ENCODE results near the gene ARID3A. TPM values are rescaled to one million over a fixed set of nuclear protein-coding genes. Genes with fewer than 3 reads are reported as not detected.
A peak's percentile ranks its signal among the peaks of the same experiment; 100 is the strongest.

ARID3A gene
- total RNA-seq, 2 donors from 2014 or later, result 121 to 124 TPM

DNA sequence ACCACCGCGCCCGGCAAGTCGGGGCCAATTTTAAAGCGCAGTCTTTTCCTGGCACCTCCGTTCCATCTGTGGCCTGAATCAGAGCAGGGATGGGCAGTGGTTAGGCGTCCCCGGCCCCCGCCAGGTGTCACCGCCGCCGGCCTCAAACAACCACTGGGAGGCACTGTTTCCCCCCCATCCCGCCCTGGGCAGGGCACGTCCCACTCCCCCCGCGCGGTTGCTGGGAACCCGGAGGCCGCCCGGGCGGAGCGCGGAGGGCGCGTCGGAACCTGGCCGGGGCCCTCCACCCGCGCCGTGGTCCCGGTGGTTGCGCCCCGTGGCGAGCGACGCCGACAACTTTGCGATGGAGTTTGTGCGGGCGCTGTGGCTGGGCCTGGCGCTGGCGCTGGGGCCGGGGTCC, 74.3 kb downstream of the ARID3A start, which contains the start of gene GRIN3B:
Gene GRIN3B (plus strand): TSS at position 325 of the 400 bp plus-strand sequence. CDS start 19 bp downstream, at position 344.
- peak within 1 kb of the TSS; percentile 45 for H3K4me3 Mint-ChIP-seq
- Histone ChIP-seq H3K4me3 (ENCODE audit: low read length) (no peak within 1 kb of the TSS), H3K9ac (ENCODE audit: extremely low read depth, low read length, poor library complexity, severe bottlenecking) (no peak within 1 kb of the TSS), H3K27ac (ENCODE audit: low read depth, low read length) (no peak within 1 kb of the TSS), H3K9me3 (ENCODE audit: control insufficient read depth, low read length) (no peaks in the 10 kb centered on the region), H3K36me3 (ENCODE audit: control insufficient read depth, insufficient read depth, low read length) (no peaks in the 10 kb centered on the region), H3K27me3 (ENCODE audit: control insufficient read depth, insufficient read depth, low read length, poor library complexity, severe bottlenecking) (peaks cover 53% of the 10 kb centered on the region), H3K4me1 (ENCODE audit: control insufficient read depth, insufficient read depth, low read length) (no peaks in the 10 kb centered on the region)
- H3K36me3 Mint-ChIP-seq (ENCODE audit: low read depth), result no peaks in the 10 kb centered on the region
- TF ChIP-seq, protein P1, sequence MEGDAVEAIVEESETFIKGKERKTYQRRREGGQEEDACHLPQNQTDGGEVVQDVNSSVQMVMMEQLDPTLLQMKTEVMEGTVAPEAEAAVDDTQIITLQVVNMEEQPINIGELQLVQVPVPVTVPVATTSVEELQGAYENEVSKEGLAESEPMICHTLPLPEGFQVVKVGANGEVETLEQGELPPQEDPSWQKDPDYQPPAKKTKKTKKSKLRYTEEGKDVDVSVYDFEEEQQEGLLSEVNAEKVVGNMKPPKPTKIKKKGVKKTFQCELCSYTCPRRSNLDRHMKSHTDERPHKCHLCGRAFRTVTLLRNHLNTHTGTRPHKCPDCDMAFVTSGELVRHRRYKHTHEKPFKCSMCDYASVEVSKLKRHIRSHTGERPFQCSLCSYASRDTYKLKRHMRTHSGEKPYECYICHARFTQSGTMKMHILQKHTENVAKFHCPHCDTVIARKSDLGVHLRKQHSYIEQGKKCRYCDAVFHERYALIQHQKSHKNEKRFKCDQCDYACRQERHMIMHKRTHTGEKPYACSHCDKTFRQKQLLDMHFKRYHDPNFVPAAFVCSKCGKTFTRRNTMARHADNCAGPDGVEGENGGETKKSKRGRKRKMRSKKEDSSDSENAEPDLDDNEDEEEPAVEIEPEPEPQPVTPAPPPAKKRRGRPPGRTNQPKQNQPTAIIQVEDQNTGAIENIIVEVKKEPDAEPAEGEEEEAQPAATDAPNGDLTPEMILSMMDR (conservative IDR thresholded peaks at IDR 0.05), result peak; percentile 91
- peaks cover 4% of the 10 kb centered on the region for H3K4me1 Mint-ChIP-seq
- H3K27me3 Mint-ChIP-seq (ENCODE audit: insufficient read depth), result peaks cover 55% of the 10 kb centered on the region
- H3K9me3 Mint-ChIP-seq, result no peaks in the 10 kb centered on the region
- 3 to 5% methylated on average over 6 to 43 of the region's 43 CpGs for WGBS, 2 experiments (ENCODE audit: insufficient coverage in 1 of 2, insufficient read length in 1 of 2)
- peak; percentile 95 for DNase-seq
- no peak within 1 kb of the TSS for H3K27ac Mint-ChIP-seq

DNA sequence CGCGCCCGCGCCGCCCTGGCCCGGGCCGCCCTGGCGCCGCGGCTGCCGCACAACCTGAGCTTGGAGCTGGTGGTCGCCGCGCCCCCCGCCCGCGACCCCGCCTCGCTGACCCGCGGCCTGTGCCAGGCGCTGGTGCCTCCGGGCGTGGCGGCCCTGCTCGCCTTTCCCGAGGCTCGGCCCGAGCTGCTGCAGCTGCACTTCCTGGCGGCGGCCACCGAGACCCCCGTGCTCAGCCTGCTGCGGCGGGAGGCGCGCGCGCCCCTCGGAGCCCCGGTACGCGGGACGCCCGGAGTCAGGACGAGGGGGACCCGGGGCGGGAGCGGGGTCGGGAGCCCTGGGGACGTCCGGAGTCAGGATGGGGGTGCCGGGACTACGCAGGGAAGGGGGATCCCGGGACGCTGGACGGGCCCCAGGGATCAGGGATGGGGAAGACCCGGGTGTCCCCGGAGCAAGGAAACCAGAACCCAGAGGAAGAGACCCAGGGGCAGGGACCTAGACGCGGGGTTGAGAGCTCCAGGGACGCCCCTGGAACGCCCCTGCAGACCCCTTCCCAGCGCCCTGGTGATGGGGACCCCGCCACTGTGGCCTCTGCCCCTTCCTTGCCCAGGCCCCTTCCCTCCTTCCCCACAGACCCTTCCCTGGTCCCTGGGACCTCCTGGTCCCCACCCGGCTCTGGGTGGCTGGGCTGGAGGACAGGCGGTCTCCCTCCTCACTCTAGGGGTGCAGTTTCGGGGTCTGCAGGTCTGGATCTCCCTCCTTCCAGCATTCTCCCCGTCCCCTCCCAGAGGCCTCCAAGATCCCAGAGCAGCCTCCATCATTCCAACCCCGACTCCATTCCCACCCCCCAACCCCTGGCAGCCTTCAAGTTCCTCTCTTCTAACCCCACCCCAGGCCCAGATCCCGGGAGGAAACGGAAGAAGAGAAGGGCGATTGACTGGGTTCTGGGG, 75.0 kb downstream of the ARID3A start:
- no peaks in the 10 kb centered on the region for H3K36me3 Mint-ChIP-seq (ENCODE audit: low read depth)
- peaks cover 53% of the 10 kb centered on the region for H3K27me3 Mint-ChIP-seq (ENCODE audit: insufficient read depth)
- WGBS, 2 experiments (ENCODE audit: insufficient coverage in 1 of 2, insufficient read length in 1 of 2), result 10 to 20% methylated on average over 24 to 73 of the region's 73 CpGs
- H3K27ac ChIP-seq (ENCODE audit: low read depth, low read length), result no peak overlapping the region
- no peak overlapping the region for H3K4me3 ChIP-seq (ENCODE audit: low read length)
- H3K9me3 Mint-ChIP-seq, result no peaks in the 10 kb centered on the region
- peaks cover 53% of the 10 kb centered on the region for H3K27me3 ChIP-seq (ENCODE audit: control insufficient read depth, insufficient read depth, low read length, poor library complexity, severe bottlenecking)
- no peaks in the 10 kb centered on the region for H3K9me3 ChIP-seq (ENCODE audit: control insufficient read depth, low read length)
- peak overlapping the region; percentile 45 for H3K4me3 Mint-ChIP-seq
- TF ChIP-seq, protein P1 (conservative IDR thresholded peaks at IDR 0.05), result no peak
- peaks cover 4% of the 10 kb centered on the region for H3K4me1 Mint-ChIP-seq
- no peaks in the 10 kb centered on the region for H3K4me1 ChIP-seq (ENCODE audit: control insufficient read depth, insufficient read depth, low read length)
- H3K9ac ChIP-seq (ENCODE audit: extremely low read depth, low read length, poor library complexity, severe bottlenecking), result no peak overlapping the region
- peak; percentile 76 for DNase-seq
- H3K27ac Mint-ChIP-seq, result no peak overlapping the region
- H3K36me3 ChIP-seq (ENCODE audit: control insufficient read depth, insufficient read depth, low read length), result no peaks in the 10 kb centered on the region

DNA sequence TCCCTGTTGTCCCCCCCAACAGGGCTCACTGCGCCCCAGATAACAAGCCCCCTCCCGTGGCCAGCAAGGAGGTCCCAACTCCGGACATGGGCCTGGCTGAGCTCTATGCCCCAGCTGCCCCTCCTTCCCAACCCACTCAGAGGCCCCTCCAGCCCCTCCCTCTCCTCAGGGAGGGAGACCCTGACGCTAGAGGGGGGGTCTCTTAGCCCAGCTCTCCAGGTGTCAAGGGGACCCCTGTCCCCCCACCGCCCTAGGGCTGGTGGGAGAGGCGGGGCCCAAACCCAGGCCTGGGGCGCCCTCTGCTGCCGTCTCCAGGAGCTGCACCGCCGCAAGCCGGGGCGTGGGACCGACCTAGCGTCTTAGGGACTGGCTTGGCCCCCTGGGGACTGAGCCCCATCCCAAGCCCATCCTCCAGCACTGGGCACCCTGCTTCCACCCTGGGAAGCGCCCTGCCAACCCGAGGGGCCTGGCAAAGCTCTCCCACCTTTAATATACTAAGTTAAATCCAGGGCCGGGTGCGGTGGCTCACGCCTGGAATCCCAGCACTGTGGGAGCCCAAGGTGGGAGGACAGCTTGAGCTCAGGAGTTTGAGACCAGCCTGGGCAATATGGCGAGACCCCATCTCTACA, 75.8 kb downstream of the ARID3A start:
- H3K27me3 Mint-ChIP-seq (ENCODE audit: insufficient read depth), result peaks cover 45% of the 10 kb centered on the region
- Histone ChIP-seq H3K27ac (ENCODE audit: low read depth, low read length) (no peak overlapping the region), H3K9ac (ENCODE audit: extremely low read depth, low read length, poor library complexity, severe bottlenecking) (no peak overlapping the region), H3K36me3 (ENCODE audit: control insufficient read depth, insufficient read depth, low read length) (no peaks in the 10 kb centered on the region), H3K27me3 (ENCODE audit: control insufficient read depth, insufficient read depth, low read length, poor library complexity, severe bottlenecking) (peaks cover 46% of the 10 kb centered on the region), H3K4me1 (ENCODE audit: control insufficient read depth, insufficient read depth, low read length) (no peaks in the 10 kb centered on the region), H3K4me3 (ENCODE audit: low read length) (no peak overlapping the region), H3K9me3 (ENCODE audit: control insufficient read depth, low read length) (no peaks in the 10 kb centered on the region)
- H3K4me1 Mint-ChIP-seq, result peaks cover 1% of the 10 kb centered on the region
- H3K36me3 Mint-ChIP-seq (ENCODE audit: low read depth), result peaks cover 3% of the 10 kb centered on the region
- peaks cover 3% of the 10 kb centered on the region for H3K9me3 Mint-ChIP-seq
- DNase-seq, result peak; percentile 90
- WGBS, 2 experiments (ENCODE audit: insufficient coverage in 1 of 2, insufficient read length in 1 of 2), result 18 to 23% methylated on average over 4 to 18 of the region's 20 CpGs
- TF ChIP-seq, protein P1 (conservative IDR thresholded peaks at IDR 0.05), result peak; percentile 98
- H3K27ac Mint-ChIP-seq, result no peak overlapping the region
- peak overlapping the region; percentile 45 for H3K4me3 Mint-ChIP-seq

Measured in endodermal cell (in vitro differentiated cells).